ENCODE data around the gene KCNG2. TPM values are rescaled to one million over a fixed set of nuclear protein-coding genes. Genes with fewer than 3 reads are reported as not detected.

Gene KCNG2
- total RNA-seq, 1 experiment from 2014 or later = not detected

- no peaks in the 10 kb centered on the region for H3K4me1 ChIP-seq (ENCODE audit: control insufficient read depth in 1 of 2, insufficient read depth in 2 of 2, low read length in 2 of 2)
- no peak overlapping the region for H2AFZ ChIP-seq (ENCODE audit: low read depth, low read length, poor library complexity, severe bottlenecking)
- TF ChIP-seq SIN3A (IDR thresholded peaks at IDR 0.05; ENCODE audit: low read depth) (no peak), EGR1 (IDR thresholded peaks at IDR 0.05; ENCODE audit: low read depth) (no peak), CTCF (IDR thresholded peaks at IDR 0.05 in 2 of 3, conservative IDR thresholded peaks at IDR 0.05 in 1 of 3; ENCODE audit: borderline replicate concordance in 1 of 3, insufficient read depth in 1 of 3, low read depth in 2 of 3, low read length in 2 of 3) (0 out of 6 replicates have a peak, but pooled peaks of 1 of the 3 experiments have one; percentile 10), ELF1 (IDR thresholded peaks at IDR 0.05; ENCODE audit: borderline replicate concordance, low read depth) (no peak), REST (IDR thresholded peaks at IDR 0.05; ENCODE audit: low read depth) (no peak), EZH2 (IDR thresholded peaks at IDR 0.05) (no peak), CBX3 (IDR thresholded peaks at IDR 0.05; ENCODE audit: low read depth) (no peak)
- H4K20me1 ChIP-seq (ENCODE audit: insufficient read depth) = no peaks in the 10 kb centered on the region
- ATAC-seq (no peak), DNase-seq (ENCODE audit: low read depth, low spot score) (no peak)
- intact Hi-C loops (cut with micrococcal nuclease) = no loop called here
- H3K4me2 ChIP-seq (ENCODE audit: low read length) = no peak overlapping the region
- ChIA-PET CTCF (no interaction called here), RAD21 (ENCODE audit: low non-redundant PET in 1 of 2, low total read pairs in 2 of 2, uncharacterized antibody in 2 of 2, unreplicated experiment in 2 of 2) (no interaction called here), POLR2A (no interaction called here)
- no peaks in the 10 kb centered on the region for H3K9me3 ChIP-seq (ENCODE audit: control insufficient read depth in 1 of 2, insufficient read depth in 1 of 2, low read depth in 1 of 2, low read length in 2 of 2)
- no peak overlapping the region for H3K4me3 ChIP-seq (replicated peaks in 1 of 2; ENCODE audit: low read depth in 1 of 2, low read length in 2 of 2)
- no peaks in the 10 kb centered on the region for H3K36me3 ChIP-seq (ENCODE audit: control insufficient read depth in 1 of 2, insufficient read depth in 2 of 2, low read length in 2 of 2)
- no peak overlapping the region for H3K27ac ChIP-seq (ENCODE audit: low read depth, low read length)
- no peaks in the 10 kb centered on the region for H3K27me3 ChIP-seq (ENCODE audit: insufficient read depth, low read length)
- H3K79me2 ChIP-seq (ENCODE audit: insufficient read depth, low read length) = no peaks in the 10 kb centered on the region
- no TSS peak for BruUV-seq (replicated peaks)
- H3K9ac ChIP-seq (ENCODE audit: low read length) = no peak overlapping the region
- no peaks in the 10 kb centered on the region for H3K9me2 ChIP-seq (ENCODE audit: insufficient read depth)
Observed at GRCh38 chr18:79788734-79789085, 9.0 kb upstream of the KCNG2 start.

Measured in HCT116 (cell line).